ENCODE data around the gene POLD3.

Gene POLD3

GRCh38 chr11:74592063-74592440, 330 bp upstream of the POLD3 start:
- Histone ChIP-seq H3K4me3 (ENCODE audit: low read length) (peak overlapping the region; percentile 87), H2AFZ (ENCODE audit: low read depth, low read length) (peak overlapping the region; percentile 88), H3K27me3 (ENCODE audit: low read depth, low read length) (no peaks in the 10 kb centered on the region), H3K27ac (ENCODE audit: low read length) (no peak overlapping the region), H3K9me3 (ENCODE audit: insufficient read depth, low read length) (no peaks in the 10 kb centered on the region), H4K20me1 (ENCODE audit: insufficient read depth, low read length) (no peaks in the 10 kb centered on the region), H3K9ac (ENCODE audit: low read length) (peak overlapping the region; percentile 94), H3K4me2 (ENCODE audit: low read length) (peak overlapping the region; percentile 89), H3K79me2 (ENCODE audit: low read length) (peaks cover 33% of the 10 kb centered on the region), H3K36me3 (replicated peaks; ENCODE audit: low read depth, low read length) (peaks cover 27% of the 10 kb centered on the region), H3K4me1 (ENCODE audit: low read length) (peaks cover 14% of the 10 kb centered on the region)
- TF ChIP-seq CTCF (IDR thresholded peaks at IDR 0.05; ENCODE audit: low read depth, low read length) = no peak
- TF ChIP-seq EZH2phosphoT487 (IDR thresholded peaks at IDR 0.05; ENCODE audit: low read depth) = no peak

DNA sequence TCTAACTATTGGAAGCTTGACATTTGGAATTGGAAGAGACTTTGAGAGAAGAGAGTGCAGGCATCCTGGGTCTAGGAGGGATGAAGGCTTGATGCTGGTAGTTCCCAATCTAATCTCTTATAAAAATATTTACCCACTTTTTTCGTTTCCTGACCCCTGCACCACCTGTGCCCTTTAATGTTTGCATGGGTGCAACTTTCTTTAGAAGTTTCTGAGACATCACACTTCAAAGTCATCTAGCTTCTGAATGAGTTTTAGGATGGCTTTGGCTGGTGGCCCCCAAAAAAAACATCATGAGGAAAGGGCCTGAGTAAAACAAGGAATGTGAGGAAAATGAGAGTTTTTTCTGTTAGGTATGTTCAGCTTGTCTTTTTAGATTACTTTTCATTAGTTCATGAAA, 1.1 kb downstream of the POLD3 start:
- 0 out of 2 replicates have a peak, but pooled peaks cover 2% of the 10 kb centered on the region for H4K20me1 ChIP-seq (ENCODE audit: insufficient read depth, low read length)
- TF ChIP-seq CTCF (IDR thresholded peaks at IDR 0.05; ENCODE audit: low read depth, low read length) (no peak), EZH2phosphoT487 (IDR thresholded peaks at IDR 0.05; ENCODE audit: low read depth) (no peak)
- H2AFZ ChIP-seq (ENCODE audit: low read depth, low read length) = no peak overlapping the region
- peaks cover 40% of the 10 kb centered on the region for H3K36me3 ChIP-seq (replicated peaks; ENCODE audit: low read depth, low read length)
- H3K4me3 ChIP-seq (ENCODE audit: low read length) = peak overlapping the region; percentile 87
- peak overlapping the region; percentile 65 for H3K27ac ChIP-seq (ENCODE audit: low read length)
- H3K4me1 ChIP-seq (ENCODE audit: low read length) = peaks cover 14% of the 10 kb centered on the region
- H3K9ac ChIP-seq (ENCODE audit: low read length) = peak overlapping the region; percentile 94
- H3K4me2 ChIP-seq (ENCODE audit: low read length) = peak overlapping the region; percentile 89
- no peaks in the 10 kb centered on the region for H3K9me3 ChIP-seq (ENCODE audit: insufficient read depth, low read length)
- peaks cover 35% of the 10 kb centered on the region for H3K79me2 ChIP-seq (ENCODE audit: low read length)
- H3K27me3 ChIP-seq (ENCODE audit: low read depth, low read length) = no peaks in the 10 kb centered on the region

GRCh38 chr11:74602637-74603556, 10.5 kb downstream of the POLD3 start:
- no peaks in the 10 kb centered on the region for H3K27me3 ChIP-seq (ENCODE audit: low read depth, low read length)
- no peak overlapping the region for H3K9ac ChIP-seq (ENCODE audit: low read length)
- H3K79me2 ChIP-seq (ENCODE audit: low read length) = peaks cover 7% of the 10 kb centered on the region; the same call in 1 of the 2 replicates
- H3K4me1 ChIP-seq (ENCODE audit: low read length) = peaks cover 11% of the 10 kb centered on the region
- H4K20me1 ChIP-seq (ENCODE audit: insufficient read depth, low read length) = peaks cover 13% of the 10 kb centered on the region; the same call in 1 of the 2 replicates
- no peak overlapping the region for H3K27ac ChIP-seq (ENCODE audit: low read length)
- TF ChIP-seq EZH2phosphoT487 (IDR thresholded peaks at IDR 0.05; ENCODE audit: low read depth) (no peak), CTCF (IDR thresholded peaks at IDR 0.05; ENCODE audit: low read depth, low read length) (no peak)
- H3K4me3 ChIP-seq (ENCODE audit: low read length) = no peak overlapping the region
- H3K9me3 ChIP-seq (ENCODE audit: insufficient read depth, low read length) = no peaks in the 10 kb centered on the region
- H3K4me2 ChIP-seq (ENCODE audit: low read length) = no peak overlapping the region
- no peak overlapping the region for H2AFZ ChIP-seq (ENCODE audit: low read depth, low read length)
- peaks cover 54% of the 10 kb centered on the region for H3K36me3 ChIP-seq (replicated peaks; ENCODE audit: low read depth, low read length)

DNA sequence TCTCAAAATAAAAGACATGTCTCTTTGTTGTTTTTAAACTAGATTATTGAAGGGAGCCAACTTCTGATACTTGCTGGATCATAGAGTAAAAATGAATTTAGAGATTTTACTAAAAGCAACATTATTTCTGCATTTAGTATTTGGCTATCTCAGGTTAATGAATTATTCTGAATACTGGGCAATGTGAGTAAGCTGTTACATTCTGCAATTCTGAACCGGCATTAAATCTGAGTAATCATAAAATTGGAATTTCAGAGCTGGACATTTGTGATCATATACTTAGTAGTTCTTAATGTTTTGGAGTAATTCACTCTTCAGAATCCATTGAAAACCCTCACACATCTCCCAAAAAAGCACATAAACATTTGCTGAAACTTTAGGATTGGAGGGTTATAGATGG, 11.5 kb downstream of the POLD3 start:
- Histone ChIP-seq H4K20me1 (ENCODE audit: insufficient read depth, low read length) (peaks cover 7% of the 10 kb centered on the region; the same call in 1 of the 2 replicates), H3K4me3 (ENCODE audit: low read length) (no peak overlapping the region), H3K27ac (ENCODE audit: low read length) (no peak overlapping the region), H3K9me3 (ENCODE audit: insufficient read depth, low read length) (no peaks in the 10 kb centered on the region), H3K9ac (ENCODE audit: low read length) (no peak overlapping the region), H2AFZ (ENCODE audit: low read depth, low read length) (no peak overlapping the region), H3K79me2 (ENCODE audit: low read length) (peaks cover 7% of the 10 kb centered on the region), H3K27me3 (ENCODE audit: low read depth, low read length) (no peaks in the 10 kb centered on the region), H3K4me2 (ENCODE audit: low read length) (no peak overlapping the region), H3K4me1 (ENCODE audit: low read length) (peaks cover 11% of the 10 kb centered on the region), H3K36me3 (replicated peaks; ENCODE audit: low read depth, low read length) (peaks cover 50% of the 10 kb centered on the region)
- TF ChIP-seq EZH2phosphoT487 (IDR thresholded peaks at IDR 0.05; ENCODE audit: low read depth) = no peak
- no peak for TF ChIP-seq CTCF (IDR thresholded peaks at IDR 0.05; ENCODE audit: low read depth, low read length)
